WTC11 (cell line): Measurements from ENCODE around the gene KLK13. TPM values are rescaled to one million over a fixed set of nuclear protein-coding genes. Genes with fewer than 3 reads are reported as not detected.

Experiments
- ATAC-seq: fragments of 200-7000 bp; cut with Tn5 transposase; 2 replicates; pipeline ENCODE4 v1.10.0; 2021; ENCODE audit warnings: mild to moderate bottlenecking, moderate library complexity
- CTCF ChIA-PET: fragments of 300-600 bp; sonication (Branson Sonifier 250); formaldehyde crosslinking; loops from one replicate; lab custom pipeline; 2021; ENCODE audit warnings: antibody characterized with exemption; lab: Charles Lee
- POLR2A ChIA-PET: fragments of 350-600 bp; sonication (Branson Sonifier 250); formaldehyde crosslinking; loops from one replicate; lab custom pipeline; 2021; ENCODE audit warnings: antibody characterized with exemption; lab: Charles Lee
- DNase-seq: peaks from one replicate; pipeline ENCODE4 v3.0.0; 2021; ENCODE audit warnings: low spot score
- H3K27ac Mint-ChIP-seq: 2 replicates; pipeline ENCODE4 v1.8.0; 2021; ENCODE audit warnings: mixed read lengths
- H3K27me3 Mint-ChIP-seq: 2 replicates; pipeline ENCODE4 v1.8.0; 2021; ENCODE audit warnings: low read depth, mild to moderate bottlenecking, moderate library complexity, mixed read lengths
- H3K36me3 Mint-ChIP-seq: 2 replicates; pipeline ENCODE4 v1.8.0; 2021; ENCODE audit warnings: mixed read lengths
- H3K4me1 Mint-ChIP-seq: 2 replicates; pipeline ENCODE4 v1.8.0; 2022; ENCODE audit warnings: mixed read lengths
- H3K4me3 Mint-ChIP-seq: 2 replicates; pipeline ENCODE4 v1.8.0; 2021; ENCODE audit warnings: mild to moderate bottlenecking, moderate library complexity, mixed read lengths
- H3K9me3 Mint-ChIP-seq: 2 replicates; pipeline ENCODE4 v1.8.0; 2021; ENCODE audit warnings: mixed read lengths
- ATF3 ChIP-seq: sonication (generic); formaldehyde crosslinking; conservative IDR thresholded peaks from 2 replicates; pipeline ENCODE4 v1.8.1; 2022; ENCODE audit warnings: mild to moderate bottlenecking, missing genetic modification reagents
- CBFB ChIP-seq: sonication (generic); formaldehyde crosslinking; IDR thresholded peaks from 2 replicates; pipeline ENCODE4 v1.8.1; 2022; ENCODE audit warnings: mild to moderate bottlenecking, low read depth, missing genetic modification reagents
- CREM ChIP-seq: sonication (generic); formaldehyde crosslinking; IDR thresholded peaks from 2 replicates; pipeline ENCODE4 v1.8.1; 2022; ENCODE audit warnings: mild to moderate bottlenecking, missing genetic modification reagents, moderate library complexity
- EMX1 ChIP-seq: fragments of 250-450 bp; sonication (Bioruptor Pico); IDR thresholded peaks from 2 replicates; pipeline ENCODE4 v1.8.0; 2021; ENCODE audit warnings: mild to moderate bottlenecking
- ESRRA ChIP-seq: sonication (generic); formaldehyde crosslinking; IDR thresholded peaks from 2 replicates; pipeline ENCODE4 v1.8.1; 2022; ENCODE audit warnings: mild to moderate bottlenecking, missing genetic modification reagents, borderline replicate concordance
- ETV6 ChIP-seq: sonication (generic); formaldehyde crosslinking; IDR thresholded peaks from 2 replicates; pipeline ENCODE4 v1.8.1; 2022; ENCODE audit warnings: mild to moderate bottlenecking, missing genetic modification reagents
- GABPB1 ChIP-seq: sonication (generic); formaldehyde crosslinking; IDR thresholded peaks from 2 replicates; pipeline ENCODE4 v1.8.1; 2023; ENCODE audit warnings: mild to moderate bottlenecking, missing genetic modification reagents
- HMGXB4 ChIP-seq: sonication (generic); formaldehyde crosslinking; IDR thresholded peaks from 2 replicates; pipeline ENCODE4 v1.8.1; 2023; ENCODE audit warnings: mild to moderate bottlenecking, moderate library complexity, missing genetic modification reagents
- IRF2 ChIP-seq: sonication (generic); formaldehyde crosslinking; IDR thresholded peaks from 2 replicates; pipeline ENCODE4 v1.8.0; 2022; ENCODE audit warnings: low read depth, missing genetic modification reagents, borderline replicate concordance
- KAT7 ChIP-seq: sonication (generic); formaldehyde crosslinking; IDR thresholded peaks from 2 replicates; pipeline ENCODE4 v1.8.1; 2023; ENCODE audit warnings: missing genetic modification reagents, mild to moderate bottlenecking, borderline replicate concordance
- MAX ChIP-seq: sonication (generic); formaldehyde crosslinking; IDR thresholded peaks from 2 replicates; pipeline ENCODE4 v1.8.0; 2022; ENCODE audit warnings: mild to moderate bottlenecking, missing genetic modification reagents
- MYBL2 ChIP-seq: sonication (generic); formaldehyde crosslinking; IDR thresholded peaks from 2 replicates; pipeline ENCODE4 v1.8.1; 2023; ENCODE audit warnings: mild to moderate bottlenecking, moderate library complexity, missing genetic modification reagents
- OVOL2 ChIP-seq: fragments of 250-450 bp; sonication (Bioruptor Pico); IDR thresholded peaks from 2 replicates; pipeline ENCODE4 v1.9.0; 2021; ENCODE audit warnings: mild to moderate bottlenecking, borderline replicate concordance
- PREB ChIP-seq: sonication (generic); formaldehyde crosslinking; IDR thresholded peaks from 2 replicates; pipeline ENCODE4 v1.8.1; 2022; ENCODE audit warnings: mild to moderate bottlenecking, missing genetic modification reagents, moderate library complexity, borderline replicate concordance
- PRRX2 ChIP-seq: fragments of 250-450 bp; sonication (Bioruptor Pico); IDR thresholded peaks from 2 replicates; pipeline ENCODE4 v1.8.0; 2021; ENCODE audit warnings: mild to moderate bottlenecking
- RELA ChIP-seq: sonication (generic); formaldehyde crosslinking; IDR thresholded peaks from 2 replicates; pipeline ENCODE4 v1.8.1; 2022; ENCODE audit warnings: missing genetic modification reagents, mild to moderate bottlenecking, borderline replicate concordance
- TCF7 ChIP-seq: sonication (generic); formaldehyde crosslinking; IDR thresholded peaks from 2 replicates; pipeline ENCODE4 v1.8.0; 2022; ENCODE audit warnings: mild to moderate bottlenecking, low read depth, missing genetic modification reagents, moderate library complexity
- ZNF263 ChIP-seq: sonication (generic); formaldehyde crosslinking; IDR thresholded peaks from 2 replicates; pipeline ENCODE4 v1.8.1; 2022; ENCODE audit warnings: low read depth, mild to moderate bottlenecking, moderate library complexity, missing genetic modification reagents
- total RNA-seq: library from RNA; stranded (reverse); gene quantifications from 3 replicates; pipeline ENCODE4 v1.2.3, GENCODE V29; 2021
- TF ChIP-seq, protein P1 (sequence below): sonication (generic); formaldehyde crosslinking; IDR thresholded peaks from 2 replicates; pipeline ENCODE4 v1.8.1; 2023; ENCODE audit warnings: mild to moderate bottlenecking, missing genetic modification reagents, moderate library complexity
- TF ChIP-seq, protein P2 (sequence below): fragments of 250-450 bp; sonication (Bioruptor Pico); IDR thresholded peaks from 2 replicates; pipeline ENCODE4 v1.9.0; 2021; ENCODE audit warnings: moderate library complexity, mild to moderate bottlenecking, inconsistent platforms, borderline replicate concordance
- TF ChIP-seq, protein P3 (sequence below): fragments of 250-450 bp; sonication (Bioruptor Pico); IDR thresholded peaks from 2 replicates; pipeline ENCODE4 v1.9.0; 2021; ENCODE audit warnings: mild to moderate bottlenecking
- TF ChIP-seq, protein P4 (sequence below): sonication (generic); formaldehyde crosslinking; IDR thresholded peaks from 2 replicates; pipeline ENCODE4 v1.8.1; 2022; ENCODE audit warnings: mild to moderate bottlenecking, moderate library complexity, missing genetic modification reagents

Gene KLK13
- total RNA-seq, 1 experiment from 2014 or later = 3.1 TPM

- TF ChIP-seq, protein P1, sequence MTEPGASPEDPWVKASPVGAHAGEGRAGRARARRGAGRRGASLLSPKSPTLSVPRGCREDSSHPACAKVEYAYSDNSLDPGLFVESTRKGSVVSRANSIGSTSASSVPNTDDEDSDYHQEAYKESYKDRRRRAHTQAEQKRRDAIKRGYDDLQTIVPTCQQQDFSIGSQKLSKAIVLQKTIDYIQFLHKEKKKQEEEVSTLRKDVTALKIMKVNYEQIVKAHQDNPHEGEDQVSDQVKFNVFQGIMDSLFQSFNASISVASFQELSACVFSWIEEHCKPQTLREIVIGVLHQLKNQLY = no peak
- TF ChIP-seq ETV6 = no peak
- TF ChIP-seq OVOL2 (CRISPR knock-in tag) = no peak
- TF ChIP-seq TCF7 (CRISPR knock-in tag) = no peak
These were observed 30.2 kb downstream of the KLK13 start, which contains the start of gene KLK12 (continued) for GRCh38 chr19:51034704-51035103.

DNA sequence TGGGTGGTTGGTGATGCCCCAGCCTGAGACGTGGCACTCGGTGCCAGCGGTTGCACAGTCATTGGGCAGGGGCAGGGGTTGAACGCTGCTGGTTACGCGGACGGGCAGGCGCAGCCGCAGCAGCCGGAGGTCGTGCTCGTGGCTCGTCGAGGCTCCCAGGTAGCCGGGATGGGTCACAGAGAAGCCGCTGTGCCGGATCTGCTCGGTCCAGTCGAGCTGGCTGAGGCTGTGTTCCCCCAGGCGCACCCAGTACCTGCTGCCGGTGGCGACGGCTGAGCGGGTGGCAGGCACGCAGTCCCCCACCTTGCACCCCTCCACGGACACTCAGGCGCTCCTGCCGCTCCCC is 33.0 kb downstream of the KLK13 start:
- Mint-ChIP-seq H3K36me3 (no peaks in the 10 kb centered on the region), H3K4me3 (no peak overlapping the region), H3K27ac (no peak overlapping the region), H3K27me3 (peaks cover 6% of the 10 kb centered on the region), H3K9me3 (peaks cover 6% of the 10 kb centered on the region), H3K4me1 (peaks cover 31% of the 10 kb centered on the region)
- POLR2A ChIA-PET = no interaction called here
- TF ChIP-seq ATF3 (CRISPR knock-in tag) = no peak
- no peak for TF ChIP-seq ESRRA
- TF ChIP-seq, protein P2, sequence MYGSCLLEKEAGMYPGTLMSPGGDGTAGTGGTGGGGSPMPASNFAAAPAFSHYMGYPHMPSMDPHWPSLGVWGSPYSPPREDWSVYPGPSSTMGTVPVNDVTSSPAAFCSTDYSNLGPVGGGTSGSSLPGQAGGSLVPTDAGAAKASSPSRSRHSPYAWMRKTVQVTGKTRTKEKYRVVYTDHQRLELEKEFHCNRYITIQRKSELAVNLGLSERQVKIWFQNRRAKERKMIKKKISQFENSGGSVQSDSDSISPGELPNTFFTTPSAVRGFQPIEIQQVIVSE (CRISPR knock-in tag) = no peak
- no peak for TF ChIP-seq PREB (CRISPR knock-in tag)
- TF ChIP-seq RELA (CRISPR knock-in tag) = no peak
- no peak for TF ChIP-seq GABPB1 (CRISPR knock-in tag)
- no peak for TF ChIP-seq CREM
- TF ChIP-seq CBFB = no peak
- CTCF ChIA-PET = interaction anchor here (1.6 kb wide), 1 partner anchor 11 kb away, joined by 5 read pairs; no protein-coding TSS in a partner anchor
- DNase-seq (no peak), ATAC-seq (no peak)

DNA sequence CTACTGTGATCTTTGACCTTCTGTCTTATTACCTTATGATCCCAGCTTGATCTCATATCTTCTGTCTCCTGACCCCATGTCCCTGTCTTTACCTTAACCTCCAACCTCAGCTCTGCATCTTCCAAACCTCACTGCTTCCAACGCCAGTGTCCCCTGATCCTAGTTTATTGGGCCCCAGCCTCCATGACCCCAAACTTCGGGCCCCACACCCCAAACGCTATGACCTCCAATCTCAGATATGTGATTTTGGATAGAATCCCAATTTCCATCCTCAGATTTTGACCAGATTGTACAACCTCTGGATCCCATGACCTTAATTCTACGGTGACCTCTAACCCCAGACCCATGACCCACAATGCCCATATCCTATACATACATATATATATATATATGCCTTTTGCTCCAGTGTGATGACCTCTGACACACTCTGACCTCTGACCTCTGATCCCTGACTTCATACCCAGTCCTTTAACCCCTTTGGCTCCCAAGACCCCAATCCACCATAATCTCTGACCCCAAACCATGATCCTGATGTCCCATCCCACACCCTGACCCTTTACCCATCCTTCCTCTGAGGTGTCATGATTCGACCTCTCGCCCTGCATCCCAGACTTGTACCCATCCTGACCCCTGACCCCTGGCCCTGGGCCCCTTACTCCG is 33.5 kb downstream of the KLK13 start:
- no peaks in the 10 kb centered on the region for H3K36me3 Mint-ChIP-seq
- H3K27ac Mint-ChIP-seq = no peak overlapping the region
- H3K4me1 Mint-ChIP-seq = peaks cover 29% of the 10 kb centered on the region
- CTCF ChIA-PET = interaction anchor here (1.6 kb wide), 1 partner anchor 11 kb away, joined by 5 read pairs; no protein-coding TSS in a partner anchor
- TF ChIP-seq IRF2 = no peak
- no peak for TF ChIP-seq TCF7 (CRISPR knock-in tag)
- TF ChIP-seq HMGXB4 (CRISPR knock-in tag) = no peak
- TF ChIP-seq EMX1 = no peak
- TF ChIP-seq PRRX2 (CRISPR knock-in tag) = no peak
- TF ChIP-seq, protein P3, sequence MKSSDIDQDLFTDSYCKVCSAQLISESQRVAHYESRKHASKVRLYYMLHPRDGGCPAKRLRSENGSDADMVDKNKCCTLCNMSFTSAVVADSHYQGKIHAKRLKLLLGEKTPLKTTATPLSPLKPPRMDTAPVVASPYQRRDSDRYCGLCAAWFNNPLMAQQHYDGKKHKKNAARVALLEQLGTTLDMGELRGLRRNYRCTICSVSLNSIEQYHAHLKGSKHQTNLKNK = no peak
- TF ChIP-seq MAX = no peak
- no peak for TF ChIP-seq MYBL2
- no peak for TF ChIP-seq ZNF263 (CRISPR knock-in tag)
- TF ChIP-seq, protein P4, sequence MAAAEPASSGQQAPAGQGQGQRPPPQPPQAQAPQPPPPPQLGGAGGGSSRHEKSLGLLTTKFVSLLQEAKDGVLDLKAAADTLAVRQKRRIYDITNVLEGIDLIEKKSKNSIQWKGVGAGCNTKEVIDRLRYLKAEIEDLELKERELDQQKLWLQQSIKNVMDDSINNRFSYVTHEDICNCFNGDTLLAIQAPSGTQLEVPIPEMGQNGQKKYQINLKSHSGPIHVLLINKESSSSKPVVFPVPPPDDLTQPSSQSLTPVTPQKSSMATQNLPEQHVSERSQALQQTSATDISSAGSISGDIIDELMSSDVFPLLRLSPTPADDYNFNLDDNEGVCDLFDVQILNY (CRISPR knock-in tag) = no peak
- TF ChIP-seq KAT7 (CRISPR knock-in tag) = no peak
- H3K4me3 Mint-ChIP-seq = no peak overlapping the region
- no peak for ATAC-seq
- H3K27me3 Mint-ChIP-seq = peaks cover 6% of the 10 kb centered on the region
- POLR2A ChIA-PET = no interaction called here
- no peak for DNase-seq
- peaks cover 6% of the 10 kb centered on the region for H3K9me3 Mint-ChIP-seq
